PC-9 (cell line): ENCODE data around the gene C18orf63. TPM values are rescaled to one million over a fixed set of nuclear protein-coding genes. Genes with fewer than 3 reads are reported as not detected.

Source experiments
- BruUV-seq: library from RNA; stranded (reverse); fragments of 400-500 nt; replicated peaks from 2 replicates; lab custom pipeline; 2021; lab: Mats Ljungman, UMichigan
- CTCF ChIA-PET: fragments of 300-600 bp; sonication (Branson Sonifier 250); formaldehyde crosslinking; loops from one replicate; lab custom pipeline; 2022; ENCODE audit warnings: antibody characterized with exemption; lab: Charles Lee
- POLR2A ChIA-PET: fragments of 300-600 bp; sonication (Branson Sonifier 250); formaldehyde crosslinking; loops from one replicate; lab custom pipeline; 2022; ENCODE audit warnings: antibody characterized with exemption; ENCODE audit not compliant: unreplicated experiment; lab: Charles Lee
- DNase-seq, 2 experiments: peaks; one replicate each; pipeline versions ENCODE4 v3.0.0 to v3.0.0-alpha.2; 2015 to 2022; ENCODE audit warnings: mixed read lengths in 1 of 2
- H2AFZ ChIP-seq: fragments of 200-600 bp; sonication (generic); 2 replicates; pipeline ENCODE4 v1.8.1; 2017; ENCODE audit warnings: antibody characterized with exemption
- H3F3A ChIP-seq: fragments of 200-600 bp; sonication (generic); 2 replicates; pipeline ENCODE4 v1.8.1; 2017; ENCODE audit warnings: antibody characterized with exemption, mild to moderate bottlenecking, low read depth; ENCODE audit not compliant: insufficient read depth
- H3K27ac ChIP-seq: fragments of 200-600 bp; sonication (generic); 2 replicates; pipeline ENCODE4 v1.6.1; 2016; ENCODE audit warnings: mixed run types
- H3K27me3 ChIP-seq: fragments of 200-600 bp; sonication (generic); 2 replicates; pipeline ENCODE4 v1.6.1; 2016; ENCODE audit warnings: low read depth, mixed run types; ENCODE audit not compliant: insufficient read depth
- H3K36me3 ChIP-seq: fragments of 200-600 bp; sonication (generic); 2 replicates; pipeline ENCODE4 v1.6.1; 2016; ENCODE audit warnings: low read depth, mixed run types
- H3K4me1 ChIP-seq: fragments of 200-600 bp; sonication (generic); replicated peaks from 2 replicates; pipeline ENCODE4 v1.6.1; 2016; ENCODE audit warnings: mixed run types; ENCODE audit not compliant: insufficient read depth
- H3K4me2 ChIP-seq: fragments of 200-600 bp; sonication (generic); 2 replicates; pipeline ENCODE4 v1.6.1; 2017; ENCODE audit warnings: mixed run types
- H3K4me3 ChIP-seq: fragments of 200-600 bp; sonication (generic); 2 replicates; pipeline ENCODE4 v1.6.1; 2016; ENCODE audit warnings: mixed run types
- H3K79me2 ChIP-seq: fragments of 200-600 bp; sonication (generic); 2 replicates; pipeline ENCODE4 v1.6.1; 2017; ENCODE audit warnings: low read depth, mixed run types
- H3K9me2 ChIP-seq: fragments of 200-600 bp; sonication (generic); 2 replicates; pipeline ENCODE4 v1.8.1; 2017; ENCODE audit warnings: mild to moderate bottlenecking; ENCODE audit not compliant: insufficient read depth
- H3K9me3 ChIP-seq: fragments of 200-600 bp; sonication (generic); 2 replicates; pipeline ENCODE4 v1.8.1; 2016; ENCODE audit warnings: low read depth; ENCODE audit not compliant: insufficient read depth
- H4K20me1 ChIP-seq: fragments of 200-600 bp; sonication (generic); 2 replicates; pipeline ENCODE4 v1.8.1; 2017; ENCODE audit not compliant: insufficient read depth
- EZH2 ChIP-seq: fragments of 200-600 bp; sonication (generic); IDR thresholded peaks from 2 replicates; pipeline ENCODE4 v1.8.0; 2017; ENCODE audit warnings: antibody characterized with exemption, low read depth
- intact Hi-C: fragments of 100-400 bp; cut with micrococcal nuclease; formaldehyde crosslinking; loops from one replicate; pipeline ENCODE4 v1.10.0; 2022; ENCODE audit not compliant: unreplicated experiment
- total RNA-seq: library from RNA; stranded (reverse); gene quantifications from 2 replicates; pipeline ENCODE4 v1.2.3, GENCODE V29; 2021
- TF ChIP-seq, protein P1 (sequence below): fragments of 200-600 bp; sonication (generic); conservative IDR thresholded peaks from 2 replicates; pipeline ENCODE4 v1.6.1; 2017; ENCODE audit warnings: mixed run types, antibody characterized with exemption, mild to moderate bottlenecking, moderate library complexity

The C18orf63 gene
- total RNA-seq, 1 experiment from 2014 or later: not detected

DNA sequence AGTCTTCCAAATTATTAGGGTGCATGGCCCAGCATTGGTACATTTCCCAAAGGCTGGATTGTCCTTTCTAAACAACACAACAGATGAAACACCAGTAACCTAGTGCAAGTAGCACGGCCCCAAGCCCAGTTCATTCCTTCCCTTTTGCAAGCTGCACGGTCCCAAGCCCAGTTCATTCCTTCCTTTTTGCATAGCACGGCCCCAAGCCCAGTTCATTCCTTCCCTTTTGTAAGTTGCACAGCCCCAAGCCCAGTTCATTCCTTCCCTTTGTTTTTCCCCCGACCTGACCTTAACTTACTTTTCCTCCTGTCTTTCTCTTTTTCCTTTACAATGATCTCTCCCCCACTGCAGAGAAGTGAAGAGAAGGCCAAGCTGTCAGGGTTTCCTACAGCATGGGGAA is 60.9 kb downstream of the C18orf63 start:
- CTCF ChIA-PET: no interaction called here
- Histone ChIP-seq H2AFZ (no peak overlapping the region), H3K79me2 (no peaks in the 10 kb centered on the region), H3K4me1 (no peaks in the 10 kb centered on the region), H3K36me3 (no peaks in the 10 kb centered on the region), H3K9me3 (no peaks in the 10 kb centered on the region; the same call in 1 of the 2 replicates), H3K4me3 (no peak overlapping the region), H3K27ac (no peak overlapping the region), H4K20me1 (no peaks in the 10 kb centered on the region), H3K4me2 (no peak overlapping the region), H3K9me2 (no peaks in the 10 kb centered on the region), H3F3A (no peaks in the 10 kb centered on the region), H3K27me3 (peaks cover 91% of the 10 kb centered on the region)
- TF ChIP-seq, protein P1, sequence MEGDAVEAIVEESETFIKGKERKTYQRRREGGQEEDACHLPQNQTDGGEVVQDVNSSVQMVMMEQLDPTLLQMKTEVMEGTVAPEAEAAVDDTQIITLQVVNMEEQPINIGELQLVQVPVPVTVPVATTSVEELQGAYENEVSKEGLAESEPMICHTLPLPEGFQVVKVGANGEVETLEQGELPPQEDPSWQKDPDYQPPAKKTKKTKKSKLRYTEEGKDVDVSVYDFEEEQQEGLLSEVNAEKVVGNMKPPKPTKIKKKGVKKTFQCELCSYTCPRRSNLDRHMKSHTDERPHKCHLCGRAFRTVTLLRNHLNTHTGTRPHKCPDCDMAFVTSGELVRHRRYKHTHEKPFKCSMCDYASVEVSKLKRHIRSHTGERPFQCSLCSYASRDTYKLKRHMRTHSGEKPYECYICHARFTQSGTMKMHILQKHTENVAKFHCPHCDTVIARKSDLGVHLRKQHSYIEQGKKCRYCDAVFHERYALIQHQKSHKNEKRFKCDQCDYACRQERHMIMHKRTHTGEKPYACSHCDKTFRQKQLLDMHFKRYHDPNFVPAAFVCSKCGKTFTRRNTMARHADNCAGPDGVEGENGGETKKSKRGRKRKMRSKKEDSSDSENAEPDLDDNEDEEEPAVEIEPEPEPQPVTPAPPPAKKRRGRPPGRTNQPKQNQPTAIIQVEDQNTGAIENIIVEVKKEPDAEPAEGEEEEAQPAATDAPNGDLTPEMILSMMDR: no peak
- no peak for TF ChIP-seq EZH2
- intact Hi-C loops: no loop called here
- DNase-seq: no peak
- POLR2A ChIA-PET: no interaction called here
- BruUV-seq: no TSS peak

DNA sequence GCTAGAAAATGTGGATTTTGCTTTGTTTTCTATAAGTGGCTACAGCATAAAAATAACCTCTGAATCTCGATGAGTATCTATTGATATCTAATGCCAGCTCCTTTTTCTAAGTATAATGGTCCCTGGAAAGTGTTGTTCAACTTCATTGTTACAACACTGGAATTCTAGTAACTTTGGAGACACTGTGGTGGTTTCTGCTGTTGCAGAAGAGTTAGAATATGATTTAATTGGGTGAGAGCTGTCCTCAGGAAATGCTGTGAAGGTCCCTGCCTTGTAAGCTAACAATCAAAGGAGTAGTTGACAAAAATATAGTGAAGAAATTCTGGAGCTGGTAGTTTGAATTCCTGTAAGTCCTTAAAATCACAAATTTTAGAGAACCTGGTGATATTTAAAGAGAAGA is 62.1 kb downstream of the C18orf63 start:
- Histone ChIP-seq H2AFZ (no peak overlapping the region), H3F3A (no peaks in the 10 kb centered on the region), H3K4me2 (no peak overlapping the region), H3K36me3 (no peaks in the 10 kb centered on the region), H3K79me2 (no peaks in the 10 kb centered on the region), H3K27ac (no peak overlapping the region), H3K4me3 (no peak overlapping the region), H4K20me1 (no peaks in the 10 kb centered on the region), H3K9me3 (no peaks in the 10 kb centered on the region; the same call in 1 of the 2 replicates), H3K9me2 (no peaks in the 10 kb centered on the region), H3K27me3 (peaks cover 92% of the 10 kb centered on the region), H3K4me1 (no peaks in the 10 kb centered on the region)
- CTCF ChIA-PET: no interaction called here
- intact Hi-C loops: no loop called here
- no TSS peak for BruUV-seq
- TF ChIP-seq EZH2: no peak
- TF ChIP-seq, protein P1: no peak
- no peak for DNase-seq
- POLR2A ChIA-PET: no interaction called here

DNA sequence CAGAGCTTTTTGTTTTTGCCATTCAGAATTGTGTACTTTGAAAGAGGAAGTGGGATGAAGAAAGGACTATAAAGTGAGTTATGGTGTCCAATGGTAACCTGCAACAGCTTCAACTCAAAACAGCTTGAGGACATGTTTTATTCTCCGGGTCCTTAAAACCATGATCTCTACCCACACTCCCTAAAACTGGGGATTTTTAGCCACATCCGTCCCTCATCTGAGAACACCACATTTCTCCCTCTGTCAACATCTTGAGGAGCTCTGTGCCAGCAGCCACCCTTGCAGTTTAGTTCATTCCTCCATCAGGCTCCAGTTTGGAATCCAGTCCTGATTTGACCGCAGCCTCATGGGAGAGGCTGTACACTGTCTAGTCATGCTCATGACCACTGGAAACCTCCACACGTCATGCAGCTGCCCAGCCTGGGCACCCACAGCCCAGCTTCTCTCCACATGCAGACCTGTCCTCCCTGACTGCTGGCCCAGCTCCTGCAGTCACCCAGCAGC is 62.6 kb downstream of the C18orf63 start:
- no TSS peak for BruUV-seq
- intact Hi-C loops: no loop called here
- H3F3A ChIP-seq: no peaks in the 10 kb centered on the region
- TF ChIP-seq EZH2: no peak
- TF ChIP-seq, protein P1: no peak
- H3K4me1 ChIP-seq: no peaks in the 10 kb centered on the region
- H3K9me3 ChIP-seq: no peaks in the 10 kb centered on the region; the same call in 1 of the 2 replicates
- no peak overlapping the region for H3K4me3 ChIP-seq
- CTCF ChIA-PET: no interaction called here
- H3K79me2 ChIP-seq: no peaks in the 10 kb centered on the region
- no peak overlapping the region for H2AFZ ChIP-seq
- H3K27ac ChIP-seq: no peak overlapping the region
- no peak overlapping the region for H3K4me2 ChIP-seq
- H3K9me2 ChIP-seq: no peaks in the 10 kb centered on the region
- POLR2A ChIA-PET: no interaction called here
- no peaks in the 10 kb centered on the region for H4K20me1 ChIP-seq
- H3K27me3 ChIP-seq: peaks cover 92% of the 10 kb centered on the region
- no peaks in the 10 kb centered on the region for H3K36me3 ChIP-seq
- DNase-seq: no peak
